GM23338 (cell line): ENCODE measurements around the gene SIL1. TPM values are rescaled to one million over a fixed set of nuclear protein-coding genes. Genes with fewer than 3 reads are reported as not detected.

ENCODE experiments used
- ATAC-seq: fragments of 200-7000 bp; cut with Tn5 transposase; 3 replicates; pipeline ENCODE4 v1.9.1; 2020
- DNase-seq: peaks from one replicate; pipeline ENCODE4 v3.0.0-alpha.2; 2015; ENCODE audit warnings: low spot score
- H2AFZ ChIP-seq: fragments of 200-600 bp; sonication (generic); 2 replicates; pipeline ENCODE4 v1.8.0; 2016; ENCODE audit warnings: antibody characterized with exemption, mild to moderate bottlenecking, moderate library complexity
- H3F3A ChIP-seq: fragments of 200-600 bp; sonication (generic); replicated peaks from 2 replicates; pipeline ENCODE4 v1.8.0; 2017; ENCODE audit warnings: antibody characterized with exemption, mixed run types, low read depth
- H3K27ac ChIP-seq: fragments of 200-600 bp; sonication (generic); 2 replicates; pipeline ENCODE4 v1.6.1; 2016; ENCODE audit warnings: low read depth
- H3K27me3 ChIP-seq: fragments of 200-600 bp; sonication (generic); 2 replicates; pipeline ENCODE4 v1.8.0; 2016; ENCODE audit warnings: mild to moderate bottlenecking, mixed run types, moderate library complexity; ENCODE audit not compliant: insufficient read depth
- H3K36me3 ChIP-seq: fragments of 200-600 bp; sonication (generic); 2 replicates; pipeline ENCODE4 v1.8.0; 2016; ENCODE audit warnings: mild to moderate bottlenecking; ENCODE audit not compliant: insufficient read depth
- H3K4me1 ChIP-seq: fragments of 200-600 bp; sonication (generic); 2 replicates; pipeline ENCODE4 v1.8.0; 2016; ENCODE audit warnings: mild to moderate bottlenecking, moderate library complexity; ENCODE audit not compliant: insufficient read depth
- H3K4me2 ChIP-seq: fragments of 200-600 bp; sonication (generic); 2 replicates; pipeline ENCODE4 v1.7.1; 2017; ENCODE audit warnings: mixed run types
- H3K4me3 ChIP-seq: fragments of 200-600 bp; sonication (generic); 2 replicates; pipeline ENCODE4 v1.6.1; 2016; ENCODE audit warnings: mixed run types
- H3K79me2 ChIP-seq: fragments of 200-600 bp; sonication (generic); replicated peaks from 2 replicates; pipeline ENCODE4 v1.8.0; 2017; ENCODE audit warnings: mild to moderate bottlenecking; ENCODE audit not compliant: insufficient read depth
- H3K9me2 ChIP-seq: fragments of 200-600 bp; sonication (generic); 2 replicates; pipeline ENCODE4 v1.8.0; 2017; ENCODE audit not compliant: insufficient read depth
- H4K20me1 ChIP-seq: fragments of 200-600 bp; sonication (generic); replicated peaks from 2 replicates; pipeline ENCODE4 v1.8.0; 2017; ENCODE audit warnings: mild to moderate bottlenecking; ENCODE audit not compliant: insufficient read depth
- H3K27ac Mint-ChIP-seq: 2 replicates; pipeline ENCODE4 v1.8.0; 2020; ENCODE audit warnings: inconsistent platforms, mild to moderate bottlenecking, moderate library complexity, mixed read lengths
- H3K27me3 Mint-ChIP-seq: 3 replicates; pipeline ENCODE4 v1.8.0; 2022; ENCODE audit warnings: low read depth, mild to moderate bottlenecking, moderate library complexity, mixed read lengths, inconsistent platforms; ENCODE audit not compliant: insufficient read depth, poor library complexity
- H3K36me3 Mint-ChIP-seq: 3 replicates; pipeline ENCODE4 v1.8.0; 2021; ENCODE audit warnings: low read depth, mild to moderate bottlenecking, inconsistent platforms, moderate library complexity, mixed read lengths
- H3K4me1 Mint-ChIP-seq: 3 replicates; pipeline ENCODE4 v1.8.0; 2020; ENCODE audit warnings: mild to moderate bottlenecking, inconsistent platforms, mixed read lengths
- H3K4me3 Mint-ChIP-seq: 3 replicates; pipeline ENCODE4 v1.8.0; 2021; ENCODE audit warnings: moderate library complexity, mild to moderate bottlenecking, inconsistent platforms, mixed read lengths
- H3K9me3 Mint-ChIP-seq: 3 replicates; pipeline ENCODE4 v1.8.0; 2020; ENCODE audit warnings: moderate library complexity, mild to moderate bottlenecking, inconsistent platforms, mixed read lengths
- CREB1 ChIP-seq: fragments of 250-450 bp; sonication (Bioruptor Pico); IDR thresholded peaks from 2 replicates; pipeline ENCODE4 v1.5.0; 2020; ENCODE audit warnings: low read depth, mild to moderate bottlenecking, moderate library complexity
- CTCF ChIP-seq, 2 experiments: fragments of 200-600 bp in 1 of 2; sonication (generic) in 1 of 2; conservative IDR thresholded peaks; 2 replicates each; pipeline versions ENCODE4 v1.5.1 to v1.6.1; 2016 to 2017; ENCODE audit warnings: antibody characterized with exemption in 2 of 2, low read depth in 2 of 2, mild to moderate bottlenecking in 2 of 2, moderate library complexity in 1 of 2
- EZH2 ChIP-seq: fragments of 200-600 bp; sonication (generic); IDR thresholded peaks from one replicate; pipeline ENCODE4 v1.8.0; 2017; ENCODE audit warnings: antibody characterized with exemption, mild to moderate bottlenecking, low read depth; ENCODE audit not compliant: unreplicated experiment
- EZH2phosphoT487 ChIP-seq: fragments of 200-600 bp; sonication (generic); IDR thresholded peaks from one replicate; pipeline ENCODE4 v1.8.1; 2018; ENCODE audit warnings: antibody characterized with exemption; ENCODE audit not compliant: unreplicated experiment
- JUNB ChIP-seq: IDR thresholded peaks from one replicate; pipeline ENCODE4 v1.6.1; 2016; ENCODE audit warnings: antibody characterized with exemption; ENCODE audit not compliant: unreplicated experiment
- NANOG ChIP-seq: IDR thresholded peaks from 2 replicates; pipeline ENCODE4 v1.6.1; 2016; ENCODE audit warnings: antibody characterized with exemption, borderline replicate concordance
- POLR2AphosphoS5 ChIP-seq: IDR thresholded peaks from 2 replicates; pipeline ENCODE4 v1.6.1; 2016; ENCODE audit warnings: antibody characterized with exemption, low read depth
- REST ChIP-seq: IDR thresholded peaks from one replicate; pipeline ENCODE4 v1.6.1; 2018; ENCODE audit warnings: antibody characterized with exemption; ENCODE audit not compliant: unreplicated experiment
- STAT1 ChIP-seq: IDR thresholded peaks from one replicate; pipeline ENCODE4 v1.6.1; 2016; ENCODE audit warnings: antibody characterized with exemption; ENCODE audit not compliant: unreplicated experiment
- ZNF114 ChIP-seq: fragments of 250-450 bp; sonication (Bioruptor Pico); IDR thresholded peaks from 2 replicates; pipeline ENCODE4 v1.5.0; 2020; ENCODE audit warnings: mild to moderate bottlenecking, moderate library complexity
- ZNF331 ChIP-seq: fragments of 250-450 bp; sonication (Bioruptor Pico); IDR thresholded peaks from 2 replicates; pipeline ENCODE4 v1.5.0; 2020; ENCODE audit warnings: low read depth, mild to moderate bottlenecking, moderate library complexity
- polyA plus RNA-seq: library from polyadenylated mRNA; unstranded; fragments of >200 nt; fragmentation: Nextera tagmentation; extraction: Ambion mirVana; gene quantifications from 2 replicates; pipeline ENCODE4 v1.2.1, GENCODE V29; 2016
- total RNA-seq: library from RNA; depleted of rRNA; stranded (reverse); fragments of >200 nt; shearing (Covaris generic); gene quantifications from 2 replicates; pipeline ENCODE4 v1.2.3, GENCODE V29; 2014
- TF ChIP-seq, protein P1 (sequence below): IDR thresholded peaks from 2 replicates; pipeline ENCODE4 v1.6.1; 2016; ENCODE audit warnings: antibody characterized with exemption
- TF ChIP-seq, protein P2 (sequence below): fragments of 250-450 bp; sonication (Bioruptor Pico); IDR thresholded peaks from 2 replicates; pipeline ENCODE4 v1.5.0; 2020; ENCODE audit warnings: mild to moderate bottlenecking, moderate library complexity

The SIL1 gene
- total and polyA plus RNA-seq, 2 experiments from 2014 or later = 5.5 to 5.9 TPM

DNA sequence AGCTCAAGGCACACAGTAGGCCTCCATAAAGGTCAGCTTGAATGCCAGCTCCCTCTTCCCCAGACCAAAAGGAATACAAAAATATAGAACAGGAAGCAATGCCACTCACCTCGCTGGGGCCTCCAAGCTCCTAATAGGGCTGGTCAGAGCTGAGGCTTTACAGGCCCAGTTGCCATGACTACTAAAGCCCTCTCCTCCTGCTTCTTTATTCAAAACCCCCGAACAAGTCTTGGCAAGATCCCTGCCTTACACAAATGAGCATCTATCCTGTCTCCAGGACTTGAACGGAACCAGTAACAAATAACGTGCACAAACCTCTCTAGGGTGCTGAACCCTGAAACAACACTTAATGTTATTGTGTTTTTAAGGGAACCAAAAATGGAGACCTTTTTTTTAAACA lies 136.3 kb downstream of the SIL1 start:
- Histone ChIP-seq H3K27ac (no peak overlapping the region), H3K9me2 (no peaks in the 10 kb centered on the region; the same call in 1 of the 2 replicates), H3K27me3 (no peaks in the 10 kb centered on the region), H3K4me2 (no peak overlapping the region), H3F3A (no peaks in the 10 kb centered on the region), H3K4me3 (no peak overlapping the region), H4K20me1 (no peaks in the 10 kb centered on the region), H2AFZ (no peak overlapping the region), H3K4me1 (peaks cover 8% of the 10 kb centered on the region; the same call in 1 of the 2 replicates), H3K36me3 (no peaks in the 10 kb centered on the region; the same call in 1 of the 2 replicates), H3K79me2 (no peaks in the 10 kb centered on the region)
- H3K4me3 Mint-ChIP-seq = no peak overlapping the region
- no peaks in the 10 kb centered on the region for H3K36me3 Mint-ChIP-seq
- peaks cover 22% of the 10 kb centered on the region for H3K4me1 Mint-ChIP-seq
- ATAC-seq (peak; percentile 87), DNase-seq (peak; percentile 46)
- H3K27ac Mint-ChIP-seq = no peak overlapping the region; the same call in 1 of the 2 replicates
- peaks cover 3% of the 10 kb centered on the region; the same call in 1 of the 3 replicates for H3K9me3 Mint-ChIP-seq
- TF ChIP-seq ZNF331 = no peak
- no peak for TF ChIP-seq POLR2AphosphoS5
- no peak for TF ChIP-seq NANOG
- TF ChIP-seq, protein P1, sequence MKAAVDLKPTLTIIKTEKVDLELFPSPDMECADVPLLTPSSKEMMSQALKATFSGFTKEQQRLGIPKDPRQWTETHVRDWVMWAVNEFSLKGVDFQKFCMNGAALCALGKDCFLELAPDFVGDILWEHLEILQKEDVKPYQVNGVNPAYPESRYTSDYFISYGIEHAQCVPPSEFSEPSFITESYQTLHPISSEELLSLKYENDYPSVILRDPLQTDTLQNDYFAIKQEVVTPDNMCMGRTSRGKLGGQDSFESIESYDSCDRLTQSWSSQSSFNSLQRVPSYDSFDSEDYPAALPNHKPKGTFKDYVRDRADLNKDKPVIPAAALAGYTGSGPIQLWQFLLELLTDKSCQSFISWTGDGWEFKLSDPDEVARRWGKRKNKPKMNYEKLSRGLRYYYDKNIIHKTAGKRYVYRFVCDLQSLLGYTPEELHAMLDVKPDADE = no peak
- TF ChIP-seq CREB1 (CRISPR knock-in tag) = no peak
- TF ChIP-seq REST = no peak
- TF ChIP-seq EZH2 = no peak
- TF ChIP-seq STAT1 = no peak
- TF ChIP-seq, protein P2, sequence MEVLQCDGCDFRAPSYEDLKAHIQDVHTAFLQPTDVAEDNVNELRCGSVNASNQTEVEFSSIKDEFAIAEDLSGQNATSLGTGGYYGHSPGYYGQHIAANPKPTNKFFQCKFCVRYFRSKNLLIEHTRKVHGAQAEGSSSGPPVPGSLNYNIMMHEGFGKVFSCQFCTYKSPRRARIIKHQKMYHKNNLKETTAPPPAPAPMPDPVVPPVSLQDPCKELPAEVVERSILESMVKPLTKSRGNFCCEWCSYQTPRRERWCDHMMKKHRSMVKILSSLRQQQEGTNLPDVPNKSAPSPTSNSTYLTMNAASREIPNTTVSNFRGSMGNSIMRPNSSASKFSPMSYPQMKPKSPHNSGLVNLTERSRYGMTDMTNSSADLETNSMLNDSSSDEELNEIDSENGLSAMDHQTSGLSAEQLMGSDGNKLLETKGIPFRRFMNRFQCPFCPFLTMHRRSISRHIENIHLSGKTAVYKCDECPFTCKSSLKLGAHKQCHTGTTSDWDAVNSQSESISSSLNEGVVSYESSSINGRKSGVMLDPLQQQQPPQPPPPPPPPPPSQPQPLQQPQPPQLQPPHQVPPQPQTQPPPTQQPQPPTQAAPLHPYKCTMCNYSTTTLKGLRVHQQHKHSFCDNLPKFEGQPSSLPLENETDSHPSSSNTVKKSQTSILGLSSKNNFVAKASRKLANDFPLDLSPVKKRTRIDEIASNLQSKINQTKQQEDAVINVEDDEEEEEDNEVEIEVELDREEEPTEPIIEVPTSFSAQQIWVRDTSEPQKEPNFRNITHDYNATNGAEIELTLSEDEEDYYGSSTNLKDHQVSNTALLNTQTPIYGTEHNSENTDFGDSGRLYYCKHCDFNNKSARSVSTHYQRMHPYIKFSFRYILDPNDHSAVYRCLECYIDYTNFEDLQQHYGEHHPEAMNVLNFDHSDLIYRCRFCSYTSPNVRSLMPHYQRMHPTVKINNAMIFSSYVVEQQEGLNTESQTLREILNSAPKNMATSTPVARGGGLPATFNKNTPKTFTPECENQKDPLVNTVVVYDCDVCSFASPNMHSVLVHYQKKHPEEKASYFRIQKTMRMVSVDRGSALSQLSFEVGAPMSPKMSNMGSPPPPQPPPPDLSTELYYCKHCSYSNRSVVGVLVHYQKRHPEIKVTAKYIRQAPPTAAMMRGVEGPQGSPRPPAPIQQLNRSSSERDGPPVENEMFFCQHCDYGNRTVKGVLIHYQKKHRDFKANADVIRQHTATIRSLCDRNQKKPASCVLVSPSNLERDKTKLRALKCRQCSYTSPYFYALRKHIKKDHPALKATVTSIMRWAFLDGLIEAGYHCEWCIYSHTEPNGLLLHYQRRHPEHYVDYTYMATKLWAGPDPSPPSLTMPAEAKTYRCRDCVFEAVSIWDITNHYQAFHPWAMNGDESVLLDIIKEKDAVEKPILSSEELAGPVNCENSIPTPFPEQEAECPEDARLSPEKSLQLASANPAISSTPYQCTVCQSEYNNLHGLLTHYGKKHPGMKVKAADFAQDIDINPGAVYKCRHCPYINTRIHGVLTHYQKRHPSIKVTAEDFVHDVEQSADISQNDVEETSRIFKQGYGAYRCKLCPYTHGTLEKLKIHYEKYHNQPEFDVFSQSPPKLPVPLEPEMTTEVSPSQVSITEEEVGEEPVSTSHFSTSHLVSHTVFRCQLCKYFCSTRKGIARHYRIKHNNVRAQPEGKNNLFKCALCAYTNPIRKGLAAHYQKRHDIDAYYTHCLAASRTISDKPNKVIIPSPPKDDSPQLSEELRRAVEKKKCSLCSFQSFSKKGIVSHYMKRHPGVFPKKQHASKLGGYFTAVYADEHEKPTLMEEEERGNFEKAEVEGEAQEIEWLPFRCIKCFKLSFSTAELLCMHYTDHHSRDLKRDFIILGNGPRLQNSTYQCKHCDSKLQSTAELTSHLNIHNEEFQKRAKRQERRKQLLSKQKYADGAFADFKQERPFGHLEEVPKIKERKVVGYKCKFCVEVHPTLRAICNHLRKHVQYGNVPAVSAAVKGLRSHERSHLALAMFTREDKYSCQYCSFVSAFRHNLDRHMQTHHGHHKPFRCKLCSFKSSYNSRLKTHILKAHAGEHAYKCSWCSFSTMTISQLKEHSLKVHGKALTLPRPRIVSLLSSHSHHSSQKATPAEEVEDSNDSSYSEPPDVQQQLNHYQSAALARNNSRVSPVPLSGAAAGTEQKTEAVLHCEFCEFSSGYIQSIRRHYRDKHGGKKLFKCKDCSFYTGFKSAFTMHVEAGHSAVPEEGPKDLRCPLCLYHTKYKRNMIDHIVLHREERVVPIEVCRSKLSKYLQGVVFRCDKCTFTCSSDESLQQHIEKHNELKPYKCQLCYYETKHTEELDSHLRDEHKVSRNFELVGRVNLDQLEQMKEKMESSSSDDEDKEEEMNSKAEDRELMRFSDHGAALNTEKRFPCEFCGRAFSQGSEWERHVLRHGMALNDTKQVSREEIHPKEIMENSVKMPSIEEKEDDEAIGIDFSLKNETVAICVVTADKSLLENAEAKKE (CRISPR knock-in tag) = no peak
- TF ChIP-seq JUNB = no peak
- no peak for TF ChIP-seq CTCF (conservative IDR thresholded peaks at IDR 0.05; ENCODE audit: low read depth in 2 of 2)
- TF ChIP-seq ZNF114 (CRISPR knock-in tag) = no peak
- no peak for TF ChIP-seq EZH2phosphoT487
- peaks cover 2% of the 10 kb centered on the region for H3K27me3 Mint-ChIP-seq
